OCI-LY3 (cell line): Measurements from ENCODE around the gene MXD1.

Source experiments
- H2AFZ ChIP-seq: fragments of 200-600, 300-600 bp; shearing (Covaris generic); 2 replicates; pipeline ENCODE4 v1.6.0; 2014; ENCODE audit warnings: antibody characterized with exemption, low read depth, low read length
- H3K27ac ChIP-seq: fragments of 200-600, 300-600 bp; sonication (generic); 2 replicates; pipeline ENCODE4 v1.5.1; 2014; ENCODE audit warnings: mild to moderate bottlenecking, low read length, moderate library complexity, mixed read lengths
- H3K27me3 ChIP-seq: fragments of 200-600, 300-600 bp; sonication (generic); 2 replicates; pipeline ENCODE4 v1.6.1; 2014; ENCODE audit warnings: low read depth, low read length, mixed read lengths
- H3K36me3 ChIP-seq: fragments of 200-600, 300-600 bp; sonication (generic); replicated peaks from 2 replicates; pipeline ENCODE3; 2014; ENCODE audit warnings: low read depth, low read length, mixed read lengths
- H3K4me1 ChIP-seq: fragments of 300-600, 200-600 bp; sonication (generic); 2 replicates; pipeline ENCODE4 v1.6.1; 2014; ENCODE audit warnings: low read length, mixed read lengths
- H3K4me2 ChIP-seq: fragments of 200-600, 300-600 bp; sonication (generic); 2 replicates; pipeline ENCODE4 v1.6.1; 2014; ENCODE audit warnings: low read length, mixed read lengths
- H3K4me3 ChIP-seq: fragments of 300-600, 200-600 bp; sonication (generic); 2 replicates; pipeline ENCODE4 v1.5.1; 2014; ENCODE audit warnings: antibody characterized with exemption, mild to moderate bottlenecking, low read length, moderate library complexity
- H3K79me2 ChIP-seq: fragments of 300-600, 200-600 bp; shearing (Covaris generic); 2 replicates; pipeline ENCODE4 v1.6.1; 2014; ENCODE audit warnings: mild to moderate bottlenecking, low read length, mixed read lengths
- H3K9ac ChIP-seq: fragments of 300-600, 200-600 bp; shearing (Covaris generic); 2 replicates; pipeline ENCODE4 v1.6.0; 2014; ENCODE audit warnings: mild to moderate bottlenecking, low read length, moderate library complexity
- H3K9me3 ChIP-seq: fragments of 200-600, 300-600 bp; shearing (Covaris generic); 2 replicates; pipeline ENCODE4 v1.6.1; 2014; ENCODE audit warnings: low read length, mixed read lengths; ENCODE audit not compliant: insufficient read depth
- H4K20me1 ChIP-seq: fragments of 200-600, 300-600 bp; sonication (generic); 2 replicates; pipeline ENCODE4 v1.6.1; 2016; ENCODE audit warnings: low read length, mixed read lengths; ENCODE audit not compliant: insufficient read depth
- EZH2phosphoT487 ChIP-seq: fragments of 200-600 bp; shearing (Covaris generic); IDR thresholded peaks from 2 replicates; pipeline ENCODE4 v1.6.1; 2018; ENCODE audit warnings: antibody characterized with exemption, mixed run types, low read depth
- TF ChIP-seq, protein P1 (sequence below): fragments of 200-600, 300-600 bp; sonication (generic); IDR thresholded peaks from 2 replicates; pipeline ENCODE4 v1.5.1; 2014; ENCODE audit warnings: antibody characterized with exemption, low read length, low read depth

MXD1 gene

DNA sequence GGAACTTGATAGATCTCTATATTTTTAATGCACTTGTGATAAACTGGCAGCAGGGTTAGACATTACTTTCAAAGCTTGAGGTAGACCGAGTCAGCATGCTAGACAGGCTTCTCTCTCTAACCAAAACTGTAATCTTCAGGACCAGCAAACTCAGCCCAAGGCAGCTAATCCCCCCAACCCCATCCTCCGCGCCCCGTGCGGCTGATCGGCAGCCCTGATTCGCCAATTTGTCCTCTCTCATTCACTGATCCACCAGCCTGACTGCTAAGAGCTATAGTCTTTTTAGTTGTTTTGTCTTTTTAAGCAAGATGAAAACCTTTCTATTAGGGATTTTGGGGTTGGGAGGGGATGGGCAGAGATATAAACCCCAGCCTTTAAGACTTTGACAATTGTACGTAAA, 25.8 kb downstream of the MXD1 start:
- Histone ChIP-seq H3K9me3 (no peaks in the 10 kb centered on the region), H2AFZ (no peak overlapping the region), H3K27me3 (no peaks in the 10 kb centered on the region), H3K4me1 (no peaks in the 10 kb centered on the region), H3K27ac (no peak overlapping the region), H4K20me1 (no peaks in the 10 kb centered on the region), H3K4me2 (no peak overlapping the region), H3K9ac (no peak overlapping the region), H3K79me2 (no peaks in the 10 kb centered on the region), H3K4me3 (no peak overlapping the region), H3K36me3 (no peaks in the 10 kb centered on the region)
- TF ChIP-seq EZH2phosphoT487: no peak
- TF ChIP-seq, protein P1, sequence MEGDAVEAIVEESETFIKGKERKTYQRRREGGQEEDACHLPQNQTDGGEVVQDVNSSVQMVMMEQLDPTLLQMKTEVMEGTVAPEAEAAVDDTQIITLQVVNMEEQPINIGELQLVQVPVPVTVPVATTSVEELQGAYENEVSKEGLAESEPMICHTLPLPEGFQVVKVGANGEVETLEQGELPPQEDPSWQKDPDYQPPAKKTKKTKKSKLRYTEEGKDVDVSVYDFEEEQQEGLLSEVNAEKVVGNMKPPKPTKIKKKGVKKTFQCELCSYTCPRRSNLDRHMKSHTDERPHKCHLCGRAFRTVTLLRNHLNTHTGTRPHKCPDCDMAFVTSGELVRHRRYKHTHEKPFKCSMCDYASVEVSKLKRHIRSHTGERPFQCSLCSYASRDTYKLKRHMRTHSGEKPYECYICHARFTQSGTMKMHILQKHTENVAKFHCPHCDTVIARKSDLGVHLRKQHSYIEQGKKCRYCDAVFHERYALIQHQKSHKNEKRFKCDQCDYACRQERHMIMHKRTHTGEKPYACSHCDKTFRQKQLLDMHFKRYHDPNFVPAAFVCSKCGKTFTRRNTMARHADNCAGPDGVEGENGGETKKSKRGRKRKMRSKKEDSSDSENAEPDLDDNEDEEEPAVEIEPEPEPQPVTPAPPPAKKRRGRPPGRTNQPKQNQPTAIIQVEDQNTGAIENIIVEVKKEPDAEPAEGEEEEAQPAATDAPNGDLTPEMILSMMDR: no peak

GRCh38 chr2:69943000-69943842, 28.3 kb downstream of the MXD1 start:
- H3K27ac ChIP-seq: no peak overlapping the region
- H3K4me2 ChIP-seq: no peak overlapping the region
- H3K4me3 ChIP-seq: no peak overlapping the region
- no peaks in the 10 kb centered on the region for H3K27me3 ChIP-seq
- H2AFZ ChIP-seq: no peak overlapping the region
- no peak for TF ChIP-seq EZH2phosphoT487
- TF ChIP-seq, protein P1: no peak
- no peak overlapping the region for H3K9ac ChIP-seq
- H3K9me3 ChIP-seq: no peaks in the 10 kb centered on the region
- no peaks in the 10 kb centered on the region for H4K20me1 ChIP-seq
- H3K36me3 ChIP-seq: no peaks in the 10 kb centered on the region
- H3K4me1 ChIP-seq: no peaks in the 10 kb centered on the region
- H3K79me2 ChIP-seq: no peaks in the 10 kb centered on the region

DNA sequence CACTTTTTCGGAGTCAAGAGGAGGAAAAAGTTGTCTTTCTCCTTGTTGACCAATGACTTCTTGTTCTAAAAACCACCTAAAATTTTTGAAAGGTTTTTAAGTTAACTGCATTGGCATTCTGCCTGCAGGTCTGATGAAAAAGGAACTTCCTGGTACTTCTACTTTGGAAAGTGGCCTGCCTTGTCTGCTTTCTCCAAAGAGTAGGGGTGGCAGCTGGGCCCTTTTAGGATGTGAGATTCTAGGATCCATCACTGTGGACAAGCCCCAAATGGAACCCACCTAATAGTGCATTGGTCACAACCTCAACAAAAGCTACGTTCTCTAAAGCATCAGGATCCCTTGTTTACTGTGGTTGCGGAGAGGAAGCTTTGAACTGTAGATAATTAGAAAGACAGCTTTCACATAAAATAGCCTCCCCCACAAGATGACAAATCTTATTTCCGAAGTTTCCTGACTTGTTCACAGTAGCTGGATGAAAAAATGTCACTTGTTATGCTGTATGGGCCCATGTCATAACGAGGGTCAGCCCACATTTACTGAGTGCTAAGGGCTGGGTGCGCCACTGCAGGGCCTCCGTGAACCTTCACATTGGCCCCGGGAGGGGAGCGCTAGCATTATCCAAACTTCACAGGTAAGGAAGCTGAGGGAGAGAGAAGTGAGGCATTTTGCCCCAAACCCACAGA, 29.1 kb downstream of the MXD1 start:
- Histone ChIP-seq H3K27me3 (no peaks in the 10 kb centered on the region), H3K79me2 (no peaks in the 10 kb centered on the region), H2AFZ (no peak overlapping the region), H3K4me3 (no peak overlapping the region), H3K9me3 (no peaks in the 10 kb centered on the region), H3K9ac (no peak overlapping the region), H3K4me2 (no peak overlapping the region), H3K4me1 (no peaks in the 10 kb centered on the region), H3K27ac (no peak overlapping the region), H4K20me1 (no peaks in the 10 kb centered on the region), H3K36me3 (no peaks in the 10 kb centered on the region)
- TF ChIP-seq EZH2phosphoT487: no peak
- TF ChIP-seq, protein P1: no peak

DNA sequence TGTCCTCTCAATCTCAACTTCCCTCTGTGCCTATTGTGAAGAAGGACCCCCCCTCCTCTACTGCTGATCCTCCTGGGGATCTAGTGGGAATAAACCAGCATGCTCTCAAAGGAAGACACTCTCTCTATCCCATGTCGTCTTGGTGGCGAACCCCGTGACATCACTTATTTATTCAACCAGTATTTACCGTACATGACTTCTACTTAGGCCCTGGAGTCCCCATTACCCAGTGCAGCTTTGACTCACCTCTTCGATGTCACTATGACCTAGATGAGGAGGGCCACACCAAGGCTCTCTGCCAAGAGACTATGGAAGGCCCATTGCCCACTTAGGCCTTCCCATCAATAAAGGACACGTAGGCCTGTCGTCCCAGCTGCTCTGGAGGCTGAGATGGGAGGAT, 29.8 kb downstream of the MXD1 start:
- no peaks in the 10 kb centered on the region for H3K9me3 ChIP-seq

More for the DNA sequence above, 29.8 kb downstream of the MXD1 start:
- no peaks in the 10 kb centered on the region for H3K4me1 ChIP-seq
- no peaks in the 10 kb centered on the region for H3K79me2 ChIP-seq
- H3K4me2 ChIP-seq: no peak overlapping the region
- H3K27me3 ChIP-seq: no peaks in the 10 kb centered on the region
- no peaks in the 10 kb centered on the region for H4K20me1 ChIP-seq
- no peak overlapping the region for H3K27ac ChIP-seq
- H3K36me3 ChIP-seq: no peaks in the 10 kb centered on the region
- no peak overlapping the region for H3K9ac ChIP-seq
- H2AFZ ChIP-seq: no peak overlapping the region
- H3K4me3 ChIP-seq: no peak overlapping the region
- TF ChIP-seq, protein P1: no peak
- no peak for TF ChIP-seq EZH2phosphoT487
